Measurements from ENCODE around the gene DCN.

DCN gene

DNA sequence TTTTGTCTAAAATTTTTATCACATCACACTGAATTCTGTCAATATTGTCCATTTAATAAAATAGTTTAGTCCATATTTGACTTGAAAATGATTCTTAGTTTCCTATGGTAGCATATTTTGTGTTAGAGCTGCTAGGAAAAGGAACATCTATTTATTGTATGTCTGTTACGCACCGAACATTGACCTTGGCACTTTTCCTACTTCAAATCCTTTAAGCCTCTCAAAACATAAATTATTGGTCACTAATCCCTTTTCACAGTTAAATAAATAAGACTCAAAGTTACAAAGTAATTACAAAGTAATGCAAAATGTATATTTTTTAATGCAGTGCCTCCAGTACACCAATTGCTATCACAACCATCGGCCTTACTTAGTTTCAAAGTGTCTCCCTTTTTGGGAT lies 28.5 kb downstream of the DCN start:
- TF ChIP-seq SIN3A (IDR thresholded peaks at IDR 0.05; ENCODE audit: borderline replicate concordance, insufficient read depth, low read length), result no peak
- TF ChIP-seq TAF1 (IDR thresholded peaks at IDR 0.05; ENCODE audit: borderline replicate concordance, insufficient read depth, low read length), result no peak
- TF ChIP-seq FOXP2 (optimal IDR thresholded peaks at IDR 0.05; ENCODE audit: borderline replicate concordance, extremely low read depth, extremely low read length, insufficient read depth), result no peak

DNA sequence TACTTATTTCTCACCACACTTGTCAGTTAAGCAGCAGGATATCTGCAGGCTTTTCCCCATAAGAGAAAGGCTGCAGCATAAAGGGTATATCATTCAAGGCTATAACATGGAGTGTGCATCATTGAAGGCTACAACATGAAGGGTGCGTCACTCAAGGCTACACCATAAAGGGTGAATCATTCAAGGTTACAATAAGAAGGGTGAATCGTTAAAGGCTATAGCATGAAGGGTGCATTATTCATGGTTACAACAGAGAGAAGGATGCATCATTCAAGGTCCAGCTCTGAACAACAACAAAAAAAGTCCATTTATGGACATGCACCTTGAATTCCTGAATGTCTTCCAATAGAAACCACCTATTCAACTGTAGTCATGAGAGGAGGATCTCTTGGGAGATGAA lies 38.6 kb downstream of the DCN start:
- no peak for TF ChIP-seq SIN3A (IDR thresholded peaks at IDR 0.05; ENCODE audit: borderline replicate concordance, insufficient read depth, low read length)
- no peak for TF ChIP-seq POLR2AphosphoS5 (IDR thresholded peaks at IDR 0.05; ENCODE audit: low read depth, low read length)
- TF ChIP-seq, protein P1, sequence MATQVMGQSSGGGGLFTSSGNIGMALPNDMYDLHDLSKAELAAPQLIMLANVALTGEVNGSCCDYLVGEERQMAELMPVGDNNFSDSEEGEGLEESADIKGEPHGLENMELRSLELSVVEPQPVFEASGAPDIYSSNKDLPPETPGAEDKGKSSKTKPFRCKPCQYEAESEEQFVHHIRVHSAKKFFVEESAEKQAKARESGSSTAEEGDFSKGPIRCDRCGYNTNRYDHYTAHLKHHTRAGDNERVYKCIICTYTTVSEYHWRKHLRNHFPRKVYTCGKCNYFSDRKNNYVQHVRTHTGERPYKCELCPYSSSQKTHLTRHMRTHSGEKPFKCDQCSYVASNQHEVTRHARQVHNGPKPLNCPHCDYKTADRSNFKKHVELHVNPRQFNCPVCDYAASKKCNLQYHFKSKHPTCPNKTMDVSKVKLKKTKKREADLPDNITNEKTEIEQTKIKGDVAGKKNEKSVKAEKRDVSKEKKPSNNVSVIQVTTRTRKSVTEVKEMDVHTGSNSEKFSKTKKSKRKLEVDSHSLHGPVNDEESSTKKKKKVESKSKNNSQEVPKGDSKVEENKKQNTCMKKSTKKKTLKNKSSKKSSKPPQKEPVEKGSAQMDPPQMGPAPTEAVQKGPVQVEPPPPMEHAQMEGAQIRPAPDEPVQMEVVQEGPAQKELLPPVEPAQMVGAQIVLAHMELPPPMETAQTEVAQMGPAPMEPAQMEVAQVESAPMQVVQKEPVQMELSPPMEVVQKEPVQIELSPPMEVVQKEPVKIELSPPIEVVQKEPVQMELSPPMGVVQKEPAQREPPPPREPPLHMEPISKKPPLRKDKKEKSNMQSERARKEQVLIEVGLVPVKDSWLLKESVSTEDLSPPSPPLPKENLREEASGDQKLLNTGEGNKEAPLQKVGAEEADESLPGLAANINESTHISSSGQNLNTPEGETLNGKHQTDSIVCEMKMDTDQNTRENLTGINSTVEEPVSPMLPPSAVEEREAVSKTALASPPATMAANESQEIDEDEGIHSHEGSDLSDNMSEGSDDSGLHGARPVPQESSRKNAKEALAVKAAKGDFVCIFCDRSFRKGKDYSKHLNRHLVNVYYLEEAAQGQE (IDR thresholded peaks at IDR 0.05; ENCODE audit: insufficient read depth in 1 of 2, low read depth in 2 of 2, low read length in 2 of 2), result no peak
- no peak for TF ChIP-seq TAF1 (IDR thresholded peaks at IDR 0.05; ENCODE audit: borderline replicate concordance, insufficient read depth, low read length)
- TF ChIP-seq FOXP2 (optimal IDR thresholded peaks at IDR 0.05; ENCODE audit: borderline replicate concordance, extremely low read depth, extremely low read length, insufficient read depth), result no peak

DNA sequence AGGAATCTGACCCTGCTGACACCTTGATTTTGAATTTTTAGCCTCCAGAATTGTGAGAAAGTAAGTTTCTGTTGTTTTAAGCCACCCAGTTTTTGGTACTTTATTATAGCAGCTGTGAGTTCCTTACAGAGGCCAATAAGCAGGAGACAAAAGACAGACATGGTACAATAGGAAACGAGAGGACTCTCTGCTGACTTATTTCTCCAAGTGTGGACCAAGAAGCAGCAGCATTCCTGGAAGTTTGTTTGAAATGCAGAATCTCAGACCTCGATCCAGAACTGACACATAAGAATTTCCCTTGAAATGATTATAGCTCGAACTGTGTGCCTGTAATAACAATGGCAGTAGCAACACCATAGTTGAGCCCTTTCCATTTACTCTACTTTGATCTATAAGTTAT lies 39.4 kb downstream of the DCN start:
- TF ChIP-seq TAF1 (IDR thresholded peaks at IDR 0.05; ENCODE audit: borderline replicate concordance, insufficient read depth, low read length), result no peak

DNA sequence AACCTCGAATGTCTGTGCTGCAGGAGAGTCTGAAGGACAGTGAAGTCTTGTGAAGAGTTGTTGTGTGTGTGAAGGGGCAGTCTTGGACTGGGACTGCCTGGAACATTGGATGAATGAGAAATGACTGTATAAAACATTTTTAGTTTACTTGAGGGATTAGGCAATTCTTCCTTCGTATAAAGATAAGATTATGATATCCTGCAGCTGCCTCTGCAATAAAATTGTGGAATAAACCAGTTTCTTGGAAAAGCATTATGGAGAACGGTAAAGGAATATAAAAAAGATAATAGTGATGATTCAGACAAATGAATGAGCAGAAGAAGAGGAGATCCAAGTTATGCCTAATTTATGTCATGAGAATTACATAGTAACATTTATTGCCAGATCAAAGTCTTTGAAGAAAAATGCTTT lies 40.4 kb downstream of the DCN start:
- TF ChIP-seq, protein P1 (IDR thresholded peaks at IDR 0.05; ENCODE audit: insufficient read depth in 1 of 2, low read depth in 2 of 2, low read length in 2 of 2), result no peak

DNA sequence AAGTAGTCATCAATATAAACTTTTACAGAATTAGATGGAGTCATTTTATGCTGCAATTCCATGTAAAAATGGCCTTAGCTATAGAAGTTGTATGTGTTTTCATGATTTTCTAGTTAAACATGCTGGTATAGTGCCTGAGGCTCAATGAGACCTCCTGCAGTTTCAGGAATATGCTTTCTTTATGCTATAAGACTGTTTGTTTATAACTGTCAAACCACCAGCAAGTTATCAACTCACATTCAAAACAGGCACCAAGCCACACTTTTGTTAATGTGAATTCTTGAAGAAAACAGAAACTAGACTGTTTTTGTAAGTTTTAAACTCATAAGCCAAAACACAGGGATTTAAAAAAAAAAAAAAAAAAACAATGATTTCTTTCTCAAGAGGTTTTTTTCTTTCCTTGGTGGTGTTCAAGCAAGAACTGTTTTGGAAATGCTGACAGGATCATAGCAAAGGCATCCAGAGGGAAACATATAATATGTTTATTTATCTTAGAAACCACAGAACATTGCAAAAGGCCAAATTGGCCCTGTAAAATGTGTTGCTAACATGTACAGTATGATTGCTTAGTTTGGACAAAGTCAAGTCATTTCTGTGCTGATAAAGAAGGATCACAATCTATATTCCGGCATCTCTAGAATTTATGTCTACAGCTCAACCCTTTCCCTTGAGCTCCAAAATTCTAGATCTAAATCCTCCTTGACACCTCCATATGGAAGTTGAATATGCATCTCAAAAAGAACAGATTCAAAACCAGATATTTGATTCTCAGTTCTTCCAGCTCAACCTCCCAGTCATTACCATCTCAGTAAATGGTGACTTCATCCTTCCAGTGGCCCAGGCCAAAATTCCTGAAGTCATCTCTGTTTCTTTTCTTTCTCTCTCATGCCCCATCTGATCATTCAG lies 42.3 kb downstream of the DCN start:
- TF ChIP-seq SIN3A (IDR thresholded peaks at IDR 0.05; ENCODE audit: borderline replicate concordance, insufficient read depth, low read length) (no peak), FOXP2 (optimal IDR thresholded peaks at IDR 0.05; ENCODE audit: borderline replicate concordance, extremely low read depth, extremely low read length, insufficient read depth) (no peak), POLR2AphosphoS5 (IDR thresholded peaks at IDR 0.05; ENCODE audit: low read depth, low read length) (no peak)

DNA sequence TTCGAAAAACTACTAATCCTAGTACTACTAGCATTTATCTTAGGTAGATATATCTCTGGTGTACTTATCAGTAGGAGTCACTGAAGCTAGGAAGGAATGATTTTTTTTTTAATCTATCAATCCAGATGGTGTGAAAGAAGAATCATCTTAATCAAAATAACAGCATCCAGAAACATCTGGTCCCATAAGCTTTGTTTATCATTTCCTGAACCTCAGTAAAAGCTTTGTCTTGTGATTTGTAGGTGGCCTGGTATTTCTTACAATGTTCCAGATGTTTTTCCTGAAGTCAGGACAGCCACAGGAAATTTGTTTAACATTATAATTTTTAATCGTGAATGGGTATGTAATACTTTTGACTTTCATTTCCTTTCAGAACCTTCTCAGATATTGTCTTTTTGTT lies 43.3 kb downstream of the DCN start:
- no peak for TF ChIP-seq POLR2AphosphoS5 (IDR thresholded peaks at IDR 0.05; ENCODE audit: low read depth, low read length)
- no peak for TF ChIP-seq SIN3A (IDR thresholded peaks at IDR 0.05; ENCODE audit: borderline replicate concordance, insufficient read depth, low read length)
- no peak for TF ChIP-seq FOXP2 (optimal IDR thresholded peaks at IDR 0.05; ENCODE audit: borderline replicate concordance, extremely low read depth, extremely low read length, insufficient read depth)
- no peak for TF ChIP-seq TAF1 (IDR thresholded peaks at IDR 0.05; ENCODE audit: borderline replicate concordance, insufficient read depth, low read length)
- TF ChIP-seq, protein P1 (IDR thresholded peaks at IDR 0.05; ENCODE audit: insufficient read depth in 1 of 2, low read depth in 2 of 2, low read length in 2 of 2), result no peak
